Right atrium auricular region (tissue), 2 donors: ENCODE results near the gene DACT2. TPM values are rescaled to one million over a fixed set of nuclear protein-coding genes. Genes with fewer than 3 reads are reported as not detected.
"Not testable (repeated sequence)": the region's sequence is repeated elsewhere in the genome, so short reads cannot be mapped to it uniquely, and the experiment has no call there.

Experiments used
- DNase-seq: peaks from one replicate; pipeline ENCODE4 v3.0.0-alpha.2; 2019; ENCODE audit warnings: low spot score
- H3K27ac ChIP-seq, 2 donors: fragments of 200-600 bp; sonication (generic); 1 replicate in 1 of 2; 2 replicates in 1 of 2; pipeline ENCODE4 v1.5.1; 2016 to 2019
- H3K27me3 ChIP-seq, 2 donors: fragments of 200-600 bp; sonication (generic); one replicate each; pipeline versions ENCODE4 v1.5.1 to v1.6.0; 2017 to 2019
- H3K36me3 ChIP-seq: fragments of 200-600 bp; sonication (generic); one replicate; pipeline ENCODE4 v1.5.1; 2016
- H3K4me1 ChIP-seq, 2 donors: fragments of 200-600 bp; sonication (generic); one replicate each; pipeline versions ENCODE4 v1.5.1 to v1.6.0; 2017 to 2019
- H3K4me3 ChIP-seq, 2 donors: fragments of 200-600 bp; sonication (generic); 1 replicate in 1 of 2; 2 replicates in 1 of 2; pipeline ENCODE4 v1.5.1; 2017 to 2019; ENCODE audit warnings: mild to moderate bottlenecking in 1 of 2, moderate library complexity in 1 of 2
- H3K9me3 ChIP-seq, 2 donors: fragments of 200-600 bp; sonication (generic); one replicate each; pipeline ENCODE4 v1.5.1; 2019
- CTCF ChIP-seq, 2 donors: fragments of 200-600 bp; sonication (generic); IDR thresholded peaks; one replicate each; pipeline ENCODE4 v1.5.1; 2019; ENCODE audit warnings: antibody characterized with exemption in 2 of 2
- total RNA-seq, 2 donors: library from RNA; depleted of rRNA; stranded (reverse); fragments of >200 nt; gene quantifications; one replicate each; pipeline ENCODE4 v1.1.0, GENCODE V29; 2016

Gene DACT2
- total RNA-seq, 2 donors from 2014 or later = 1.5 to 2.0 TPM

- no peak overlapping the region for H3K27ac ChIP-seq
- H3K27me3 ChIP-seq = no peaks in the 10 kb centered on the region
- no peak for TF ChIP-seq CTCF (IDR thresholded peaks at IDR 0.05)
- no peaks in the 10 kb centered on the region for H3K4me1 ChIP-seq
- H3K36me3 ChIP-seq = no peaks in the 10 kb centered on the region
- DNase-seq = no peak
- peaks cover 0 to 4% of the 10 kb centered on the region in 2 donors for H3K9me3 ChIP-seq
- H3K4me3 ChIP-seq = no peak overlapping the region
Observed at GRCh38 chr6:168284187-168284586, 35.4 kb downstream of the DACT2 start.

GRCh38 chr6:168283686-168284025 lies 35.9 kb downstream of the DACT2 start:
- H3K9me3 ChIP-seq = no peaks in the 10 kb centered on the region
- no peaks in the 10 kb centered on the region for H3K4me1 ChIP-seq
- no peak for DNase-seq
- no peak overlapping the region for H3K27ac ChIP-seq
- TF ChIP-seq CTCF (IDR thresholded peaks at IDR 0.05) = no peak
- H3K36me3 ChIP-seq = no peaks in the 10 kb centered on the region
- H3K4me3 ChIP-seq = no peak overlapping the region
- H3K27me3 ChIP-seq = no peaks in the 10 kb centered on the region

GRCh38 chr6:168282985-168283685 lies 36.4 kb downstream of the DACT2 start:
- H3K4me3 ChIP-seq = no peak overlapping the region
- TF ChIP-seq CTCF (IDR thresholded peaks at IDR 0.05) = no peak
- H3K27ac ChIP-seq = no peak overlapping the region
- no peak for DNase-seq
- H3K27me3 ChIP-seq = no peaks in the 10 kb centered on the region
- no peaks in the 10 kb centered on the region for H3K4me1 ChIP-seq
- no peaks in the 10 kb centered on the region for H3K36me3 ChIP-seq
- H3K9me3 ChIP-seq = no peaks in the 10 kb centered on the region

GRCh38 chr6:168281826-168282225 lies 37.8 kb downstream of the DACT2 start:
- H3K27me3 ChIP-seq = no peaks in the 10 kb centered on the region
- H3K9me3 ChIP-seq = no peaks in the 10 kb centered on the region
- TF ChIP-seq CTCF (IDR thresholded peaks at IDR 0.05) = no peak
- no peak overlapping the region for H3K4me3 ChIP-seq
- H3K36me3 ChIP-seq = no peaks in the 10 kb centered on the region
- no peak overlapping the region for H3K27ac ChIP-seq
- no peaks in the 10 kb centered on the region for H3K4me1 ChIP-seq
- DNase-seq = no peak

- DNase-seq, H3K4me3 ChIP-seq, H3K36me3 ChIP-seq, H3K27ac ChIP-seq, H3K4me1 ChIP-seq, H3K27me3 ChIP-seq, H3K9me3 ChIP-seq: not testable (repeated sequence)
Observed at GRCh38 chr6:168281314-168281713, 38.3 kb downstream of the DACT2 start.

GRCh38 chr6:168280899-168281245 lies 38.7 kb downstream of the DACT2 start:
- no peaks in the 10 kb centered on the region for H3K27me3 ChIP-seq
- H3K36me3 ChIP-seq = no peaks in the 10 kb centered on the region
- H3K9me3 ChIP-seq = no peaks in the 10 kb centered on the region
- H3K27ac ChIP-seq = no peak overlapping the region
- no peak for TF ChIP-seq CTCF (IDR thresholded peaks at IDR 0.05)
- no peaks in the 10 kb centered on the region for H3K4me1 ChIP-seq
- H3K4me3 ChIP-seq = no peak overlapping the region
- DNase-seq = no peak
